SK-N-SH treated with all-trans-retinoic acid at 6 μM for 48 hours (cell line): ENCODE results near the gene LYZL6.

Source experiments
- ATAC-seq: fragments of 200-7000 bp; cut with Tn5 transposase; 3 replicates; pipeline ENCODE4 v1.9.1; 2020; ENCODE audit warnings: mild to moderate bottlenecking, moderate library complexity
- ARNTL ChIP-seq: fragments of 450-650 bp; formaldehyde crosslinking; IDR thresholded peaks from 2 replicates; pipeline ENCODE4 v1.5.0; 2020; ENCODE audit warnings: low read depth, mild to moderate bottlenecking, moderate library complexity, borderline replicate concordance
- BACH2 ChIP-seq: fragments of 250-450 bp; sonication (Bioruptor Pico); IDR thresholded peaks from 2 replicates; pipeline ENCODE4 v1.9.0; 2021; ENCODE audit warnings: mild to moderate bottlenecking, borderline replicate concordance
- CSDC2 ChIP-seq: fragments of 250-450 bp; sonication (Bioruptor Pico); IDR thresholded peaks from 2 replicates; pipeline ENCODE4 v1.5.0; 2020; ENCODE audit warnings: mild to moderate bottlenecking, moderate library complexity
- ESRRG ChIP-seq: fragments of 250-450 bp; sonication (Bioruptor Pico); IDR thresholded peaks from 2 replicates; pipeline ENCODE4 v1.6.1; 2021; ENCODE audit warnings: mild to moderate bottlenecking
- GLIS3 ChIP-seq: fragments of 250-450 bp; sonication (Bioruptor Pico); IDR thresholded peaks from 2 replicates; pipeline ENCODE4 v1.5.0; 2020; ENCODE audit warnings: mild to moderate bottlenecking, moderate library complexity
- ISL1 ChIP-seq: fragments of 250-450 bp; sonication (Bioruptor Pico); IDR thresholded peaks from 2 replicates; pipeline ENCODE4 v2.1.2; 2022; ENCODE audit warnings: mild to moderate bottlenecking, moderate library complexity
- OSR1 ChIP-seq: fragments of 250-450 bp; sonication (Bioruptor Pico); IDR thresholded peaks from 2 replicates; pipeline ENCODE4 v1.8.0; 2022; ENCODE audit warnings: moderate library complexity, mild to moderate bottlenecking, inconsistent platforms
- PPARA ChIP-seq: fragments of 250-450 bp; sonication (Bioruptor Pico); IDR thresholded peaks from 2 replicates; pipeline ENCODE4 v1.5.0; 2020; ENCODE audit warnings: mild to moderate bottlenecking, borderline replicate concordance
- RARB ChIP-seq: fragments of 250-450 bp; sonication (Bioruptor Pico); IDR thresholded peaks from 2 replicates; pipeline ENCODE4 v1.8.0; 2021; ENCODE audit warnings: mild to moderate bottlenecking, moderate library complexity
- SNAI2 ChIP-seq: fragments of 250-450 bp; sonication (Bioruptor Pico); IDR thresholded peaks from 2 replicates; pipeline ENCODE4 v1.5.0; 2020; ENCODE audit warnings: mild to moderate bottlenecking, moderate library complexity
- TCF4 ChIP-seq: fragments of 250-450 bp; sonication (Bioruptor Pico); IDR thresholded peaks from 2 replicates; pipeline ENCODE4 v1.8.0; 2021; ENCODE audit warnings: mild to moderate bottlenecking, moderate library complexity, borderline replicate concordance
- TOX ChIP-seq: fragments of 250-450 bp; sonication (Bioruptor Pico); IDR thresholded peaks from 2 replicates; pipeline ENCODE4 v1.8.0; 2021; ENCODE audit warnings: mild to moderate bottlenecking, moderate library complexity, borderline replicate concordance
- ZC3H10 ChIP-seq: fragments of 250-450 bp; sonication (Bioruptor Pico); IDR thresholded peaks from 2 replicates; pipeline ENCODE4 v1.5.1; 2021; ENCODE audit warnings: mild to moderate bottlenecking, moderate library complexity
- ZFP3 ChIP-seq: fragments of 250-450 bp; sonication (Bioruptor Pico); IDR thresholded peaks from 2 replicates; pipeline ENCODE4 v1.5.0; 2020; ENCODE audit warnings: mild to moderate bottlenecking, moderate library complexity
- ZFP30 ChIP-seq: fragments of 450-650 bp; formaldehyde crosslinking; IDR thresholded peaks from 2 replicates; pipeline ENCODE4 v1.5.0; 2022; ENCODE audit warnings: mild to moderate bottlenecking, moderate library complexity
- ZNF565 ChIP-seq: fragments of 450-650 bp; formaldehyde crosslinking; conservative IDR thresholded peaks from 2 replicates; pipeline ENCODE4 v1.5.0; 2020; ENCODE audit warnings: low read depth, mild to moderate bottlenecking, moderate library complexity
- ZNF70 ChIP-seq: fragments of 450-650 bp; formaldehyde crosslinking; IDR thresholded peaks from 2 replicates; pipeline ENCODE4 v1.5.0; 2020; ENCODE audit warnings: mild to moderate bottlenecking, moderate library complexity
- ZNF8 ChIP-seq: fragments of 450-650 bp; formaldehyde crosslinking; IDR thresholded peaks from 2 replicates; pipeline ENCODE4 v1.5.0; 2020; ENCODE audit warnings: mild to moderate bottlenecking, moderate library complexity
- TF ChIP-seq, protein P1 (sequence below): fragments of 250-450 bp; sonication (Bioruptor Pico); IDR thresholded peaks from 2 replicates; pipeline ENCODE4 v1.5.0; 2020; ENCODE audit warnings: mild to moderate bottlenecking, moderate library complexity
- TF ChIP-seq, protein P2 (sequence below): fragments of 250-450 bp; sonication (Bioruptor Pico); IDR thresholded peaks from 2 replicates; pipeline ENCODE4 v1.8.0; 2020; ENCODE audit warnings: mild to moderate bottlenecking, moderate library complexity, borderline replicate concordance
- TF ChIP-seq, protein P3 (sequence below): fragments of 250-450 bp; sonication (Bioruptor Pico); IDR thresholded peaks from 2 replicates; pipeline ENCODE4 v1.5.1; 2020; ENCODE audit warnings: low read depth, mild to moderate bottlenecking, moderate library complexity
- TF ChIP-seq, protein P4 (sequence below): fragments of 250-450 bp; sonication (Bioruptor Pico); IDR thresholded peaks from 2 replicates; pipeline ENCODE4 v1.5.1; 2021; ENCODE audit warnings: mild to moderate bottlenecking, moderate library complexity

Gene LYZL6, protein sequence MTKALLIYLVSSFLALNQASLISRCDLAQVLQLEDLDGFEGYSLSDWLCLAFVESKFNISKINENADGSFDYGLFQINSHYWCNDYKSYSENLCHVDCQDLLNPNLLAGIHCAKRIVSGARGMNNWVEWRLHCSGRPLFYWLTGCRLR

DNA sequence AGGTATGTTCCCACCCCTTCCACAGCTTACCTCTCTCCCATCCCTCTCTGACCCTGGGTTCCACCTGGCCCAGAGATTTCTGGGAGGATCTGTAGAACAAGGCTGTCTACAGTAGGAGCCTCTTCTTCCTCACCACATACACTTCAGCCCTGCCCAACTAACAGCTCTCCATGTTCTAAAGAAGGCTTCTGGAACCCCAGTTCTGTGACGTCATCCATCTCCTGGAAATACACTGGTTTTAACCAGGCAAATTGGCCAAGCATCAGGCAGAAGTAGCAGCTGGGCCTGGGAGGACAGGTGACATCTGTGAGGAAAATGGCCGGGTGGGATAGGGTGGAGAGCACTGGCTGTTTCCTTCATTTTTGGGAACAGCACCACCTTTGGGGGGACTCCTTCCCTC, at the start of gene LYZL6:
TSS of gene LYZL6 (minus strand) at position 177 of the 400 bp plus-strand sequence. CDS start 4,357 bp downstream, outside the sequence.
- no peak for ATAC-seq
- TF ChIP-seq OSR1 (CRISPR knock-in tag), result no peak
- TF ChIP-seq ZNF565, result no peak
- TF ChIP-seq, protein P1, sequence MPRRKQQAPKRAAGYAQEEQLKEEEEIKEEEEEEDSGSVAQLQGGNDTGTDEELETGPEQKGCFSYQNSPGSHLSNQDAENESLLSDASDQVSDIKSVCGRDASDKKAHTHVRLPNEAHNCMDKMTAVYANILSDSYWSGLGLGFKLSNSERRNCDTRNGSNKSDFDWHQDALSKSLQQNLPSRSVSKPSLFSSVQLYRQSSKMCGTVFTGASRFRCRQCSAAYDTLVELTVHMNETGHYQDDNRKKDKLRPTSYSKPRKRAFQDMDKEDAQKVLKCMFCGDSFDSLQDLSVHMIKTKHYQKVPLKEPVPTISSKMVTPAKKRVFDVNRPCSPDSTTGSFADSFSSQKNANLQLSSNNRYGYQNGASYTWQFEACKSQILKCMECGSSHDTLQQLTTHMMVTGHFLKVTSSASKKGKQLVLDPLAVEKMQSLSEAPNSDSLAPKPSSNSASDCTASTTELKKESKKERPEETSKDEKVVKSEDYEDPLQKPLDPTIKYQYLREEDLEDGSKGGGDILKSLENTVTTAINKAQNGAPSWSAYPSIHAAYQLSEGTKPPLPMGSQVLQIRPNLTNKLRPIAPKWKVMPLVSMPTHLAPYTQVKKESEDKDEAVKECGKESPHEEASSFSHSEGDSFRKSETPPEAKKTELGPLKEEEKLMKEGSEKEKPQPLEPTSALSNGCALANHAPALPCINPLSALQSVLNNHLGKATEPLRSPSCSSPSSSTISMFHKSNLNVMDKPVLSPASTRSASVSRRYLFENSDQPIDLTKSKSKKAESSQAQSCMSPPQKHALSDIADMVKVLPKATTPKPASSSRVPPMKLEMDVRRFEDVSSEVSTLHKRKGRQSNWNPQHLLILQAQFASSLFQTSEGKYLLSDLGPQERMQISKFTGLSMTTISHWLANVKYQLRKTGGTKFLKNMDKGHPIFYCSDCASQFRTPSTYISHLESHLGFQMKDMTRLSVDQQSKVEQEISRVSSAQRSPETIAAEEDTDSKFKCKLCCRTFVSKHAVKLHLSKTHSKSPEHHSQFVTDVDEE (CRISPR knock-in tag), result no peak
- TF ChIP-seq ESRRG, result no peak
- TF ChIP-seq PPARA (CRISPR knock-in tag), result no peak
- TF ChIP-seq GLIS3 (CRISPR knock-in tag), result no peak
- TF ChIP-seq SNAI2 (CRISPR knock-in tag), result no peak
- no peak for TF ChIP-seq BACH2

DNA sequence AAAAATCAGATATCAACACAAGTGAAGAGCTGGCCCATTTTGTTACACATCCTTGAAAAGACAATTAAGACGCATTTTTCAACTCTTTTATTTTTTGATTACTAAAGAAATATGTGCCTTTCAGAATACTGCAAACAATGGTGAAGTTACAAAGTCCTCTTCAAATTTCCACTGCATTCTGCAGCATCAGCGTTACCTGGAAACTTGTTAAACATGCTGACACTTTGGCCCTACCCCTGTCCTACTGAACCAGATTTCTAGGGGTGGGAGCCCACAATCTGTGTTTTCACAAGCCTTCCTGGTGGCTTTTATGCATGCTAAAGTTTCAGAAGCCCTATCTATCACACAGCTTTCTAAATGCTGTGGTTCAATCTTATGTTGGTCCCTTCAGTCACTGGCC, 47.6 kb upstream of the LYZL6 start:
- TF ChIP-seq ZFP3 (CRISPR knock-in tag), result no peak
- ATAC-seq, result no peak

DNA sequence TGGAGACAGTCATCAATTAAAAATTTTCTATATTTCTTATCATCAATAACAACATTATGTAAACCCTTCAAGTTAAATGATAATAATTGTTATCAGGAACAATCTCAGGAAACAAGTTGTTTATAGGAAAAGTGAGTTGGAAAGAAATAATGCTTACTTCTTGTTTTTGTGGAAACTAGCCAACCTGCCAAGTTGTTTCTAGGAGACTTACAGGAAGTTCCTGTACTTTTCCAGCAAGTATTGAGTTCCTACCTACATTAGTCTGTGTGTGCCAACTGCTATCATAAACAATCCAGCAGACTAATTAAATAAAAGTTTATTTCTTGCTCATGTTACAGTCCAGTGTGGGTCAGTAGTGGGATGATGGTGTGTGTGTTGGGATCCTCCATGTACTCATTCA, 44.7 kb upstream of the LYZL6 start:
- TF ChIP-seq, protein P2, sequence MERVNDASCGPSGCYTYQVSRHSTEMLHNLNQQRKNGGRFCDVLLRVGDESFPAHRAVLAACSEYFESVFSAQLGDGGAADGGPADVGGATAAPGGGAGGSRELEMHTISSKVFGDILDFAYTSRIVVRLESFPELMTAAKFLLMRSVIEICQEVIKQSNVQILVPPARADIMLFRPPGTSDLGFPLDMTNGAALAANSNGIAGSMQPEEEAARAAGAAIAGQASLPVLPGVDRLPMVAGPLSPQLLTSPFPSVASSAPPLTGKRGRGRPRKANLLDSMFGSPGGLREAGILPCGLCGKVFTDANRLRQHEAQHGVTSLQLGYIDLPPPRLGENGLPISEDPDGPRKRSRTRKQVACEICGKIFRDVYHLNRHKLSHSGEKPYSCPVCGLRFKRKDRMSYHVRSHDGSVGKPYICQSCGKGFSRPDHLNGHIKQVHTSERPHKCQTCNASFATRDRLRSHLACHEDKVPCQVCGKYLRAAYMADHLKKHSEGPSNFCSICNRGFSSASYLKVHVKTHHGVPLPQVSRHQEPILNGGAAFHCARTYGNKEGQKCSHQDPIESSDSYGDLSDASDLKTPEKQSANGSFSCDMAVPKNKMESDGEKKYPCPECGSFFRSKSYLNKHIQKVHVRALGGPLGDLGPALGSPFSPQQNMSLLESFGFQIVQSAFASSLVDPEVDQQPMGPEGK (CRISPR knock-in tag), result no peak
- no peak for TF ChIP-seq GLIS3 (CRISPR knock-in tag)
- no peak for TF ChIP-seq RARB (CRISPR knock-in tag)
- TF ChIP-seq SNAI2 (CRISPR knock-in tag), result no peak
- no peak for TF ChIP-seq ZNF565
- TF ChIP-seq, protein P3, sequence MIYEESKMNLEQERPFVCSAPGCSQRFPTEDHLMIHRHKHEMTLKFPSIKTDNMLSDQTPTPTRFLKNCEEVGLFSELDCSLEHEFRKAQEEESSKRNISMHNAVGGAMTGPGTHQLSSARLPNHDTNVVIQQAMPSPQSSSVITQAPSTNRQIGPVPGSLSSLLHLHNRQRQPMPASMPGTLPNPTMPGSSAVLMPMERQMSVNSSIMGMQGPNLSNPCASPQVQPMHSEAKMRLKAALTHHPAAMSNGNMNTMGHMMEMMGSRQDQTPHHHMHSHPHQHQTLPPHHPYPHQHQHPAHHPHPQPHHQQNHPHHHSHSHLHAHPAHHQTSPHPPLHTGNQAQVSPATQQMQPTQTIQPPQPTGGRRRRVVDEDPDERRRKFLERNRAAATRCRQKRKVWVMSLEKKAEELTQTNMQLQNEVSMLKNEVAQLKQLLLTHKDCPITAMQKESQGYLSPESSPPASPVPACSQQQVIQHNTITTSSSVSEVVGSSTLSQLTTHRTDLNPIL (CRISPR knock-in tag), result no peak
- no peak for TF ChIP-seq ARNTL (CRISPR knock-in tag)
- ATAC-seq, result no peak

DNA sequence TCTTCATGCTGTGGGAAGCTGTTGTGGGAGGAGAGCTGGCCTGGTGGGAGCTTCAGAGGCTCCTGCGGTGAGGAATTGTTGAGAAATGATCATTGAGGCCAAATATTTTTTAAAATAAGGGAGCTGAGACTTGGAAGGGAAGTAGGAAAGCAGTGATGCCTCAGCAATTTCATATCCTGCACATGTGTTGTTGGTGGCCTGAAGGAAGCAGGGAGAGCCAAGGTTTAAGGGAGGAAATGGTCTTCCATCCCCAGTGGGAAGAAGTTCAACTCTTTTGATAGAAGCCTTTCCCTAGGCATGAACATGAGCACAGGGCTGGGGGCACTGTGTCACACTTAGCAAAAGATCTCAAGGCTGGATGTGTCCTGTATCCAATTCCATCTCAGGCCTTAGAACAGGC, 43.1 kb upstream of the LYZL6 start, which contains the start of gene CCL14:
TSS of gene CCL14 (minus strand) at position 87 of the 400 bp plus-strand sequence. CDS start at position 7, 80 bp downstream.
- TF ChIP-seq, protein P3 (CRISPR knock-in tag), result no peak
- no peak for TF ChIP-seq TCF4 (CRISPR knock-in tag)
- no peak for TF ChIP-seq RARB (CRISPR knock-in tag)
- no peak for TF ChIP-seq OSR1 (CRISPR knock-in tag)
- no peak for TF ChIP-seq GLIS3 (CRISPR knock-in tag)
- TF ChIP-seq, protein P1 (CRISPR knock-in tag), result no peak
- TF ChIP-seq ZFP30, result no peak
- TF ChIP-seq ZNF70 (CRISPR knock-in tag), result no peak
- no peak for TF ChIP-seq ZNF8 (CRISPR knock-in tag)
- TF ChIP-seq ZC3H10 (CRISPR knock-in tag), result no peak
- no peak for TF ChIP-seq CSDC2 (CRISPR knock-in tag)
- no peak for TF ChIP-seq TOX
- TF ChIP-seq ISL1 (CRISPR knock-in tag), result no peak
- TF ChIP-seq, protein P4, sequence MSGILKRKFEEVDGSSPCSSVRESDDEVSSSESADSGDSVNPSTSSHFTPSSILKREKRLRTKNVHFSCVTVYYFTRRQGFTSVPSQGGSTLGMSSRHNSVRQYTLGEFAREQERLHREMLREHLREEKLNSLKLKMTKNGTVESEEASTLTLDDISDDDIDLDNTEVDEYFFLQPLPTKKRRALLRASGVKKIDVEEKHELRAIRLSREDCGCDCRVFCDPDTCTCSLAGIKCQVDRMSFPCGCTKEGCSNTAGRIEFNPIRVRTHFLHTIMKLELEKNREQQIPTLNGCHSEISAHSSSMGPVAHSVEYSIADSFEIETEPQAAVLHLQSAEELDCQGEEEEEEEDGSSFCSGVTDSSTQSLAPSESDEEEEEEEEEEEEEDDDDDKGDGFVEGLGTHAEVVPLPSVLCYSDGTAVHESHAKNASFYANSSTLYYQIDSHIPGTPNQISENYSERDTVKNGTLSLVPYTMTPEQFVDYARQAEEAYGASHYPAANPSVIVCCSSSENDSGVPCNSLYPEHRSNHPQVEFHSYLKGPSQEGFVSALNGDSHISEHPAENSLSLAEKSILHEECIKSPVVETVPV (CRISPR knock-in tag), result no peak
- TF ChIP-seq ESRRG, result no peak
- TF ChIP-seq ARNTL (CRISPR knock-in tag), result no peak
- TF ChIP-seq BACH2, result no peak
- no peak for TF ChIP-seq ZFP3 (CRISPR knock-in tag)
- ATAC-seq, result no peak
